ENCODE measurements around the gene PPP1R12B.

Gene PPP1R12B

DNA sequence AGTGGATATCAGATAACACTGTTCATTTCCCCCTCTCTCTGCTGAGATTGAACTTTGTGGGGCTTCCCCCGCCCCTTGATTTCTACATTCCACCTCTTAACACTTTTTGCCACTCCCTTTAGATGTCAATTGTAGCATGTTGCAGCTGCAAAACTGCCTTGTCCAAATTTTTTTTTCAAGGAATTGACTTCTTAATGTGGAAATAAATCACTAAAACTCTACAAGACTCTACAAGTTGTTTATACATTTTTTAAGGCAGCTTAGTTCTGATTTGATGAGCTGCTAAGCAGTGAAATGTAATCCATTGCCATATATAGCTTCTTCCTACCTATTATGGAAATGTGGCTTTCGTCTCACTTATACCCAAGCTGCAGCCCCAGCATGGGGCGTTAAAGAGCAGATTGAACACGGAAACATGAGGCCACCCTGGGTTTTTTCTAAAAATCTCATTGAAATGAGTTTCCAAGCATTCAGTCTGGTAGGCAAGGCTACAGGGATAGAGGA, 229.6 kb downstream of the PPP1R12B start (continued):
- TF ChIP-seq ZBTB21 (tag by site-specific recombination; IDR thresholded peaks at IDR 0.05) = no peak
- TF ChIP-seq ZNF629 (tag by site-specific recombination; IDR thresholded peaks at IDR 0.05) = peak; percentile 27; the same call in 1 of the 2 replicates
- TF ChIP-seq SP2 (tag by site-specific recombination; IDR thresholded peaks at IDR 0.05) = no peak
- TF ChIP-seq, protein P1, sequence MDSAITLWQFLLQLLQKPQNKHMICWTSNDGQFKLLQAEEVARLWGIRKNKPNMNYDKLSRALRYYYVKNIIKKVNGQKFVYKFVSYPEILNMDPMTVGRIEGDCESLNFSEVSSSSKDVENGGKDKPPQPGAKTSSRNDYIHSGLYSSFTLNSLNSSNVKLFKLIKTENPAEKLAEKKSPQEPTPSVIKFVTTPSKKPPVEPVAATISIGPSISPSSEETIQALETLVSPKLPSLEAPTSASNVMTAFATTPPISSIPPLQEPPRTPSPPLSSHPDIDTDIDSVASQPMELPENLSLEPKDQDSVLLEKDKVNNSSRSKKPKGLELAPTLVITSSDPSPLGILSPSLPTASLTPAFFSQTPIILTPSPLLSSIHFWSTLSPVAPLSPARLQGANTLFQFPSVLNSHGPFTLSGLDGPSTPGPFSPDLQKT (IDR thresholded peaks at IDR 0.05; ENCODE audit: borderline replicate concordance, low read depth, low read length) = peak; percentile 97
- TF ChIP-seq KLF1 (tag by site-specific recombination; IDR thresholded peaks at IDR 0.05) = no peak
- no peak for TF ChIP-seq ZNF513 (tag by site-specific recombination; IDR thresholded peaks at IDR 0.05)
- TF ChIP-seq, protein P2, sequence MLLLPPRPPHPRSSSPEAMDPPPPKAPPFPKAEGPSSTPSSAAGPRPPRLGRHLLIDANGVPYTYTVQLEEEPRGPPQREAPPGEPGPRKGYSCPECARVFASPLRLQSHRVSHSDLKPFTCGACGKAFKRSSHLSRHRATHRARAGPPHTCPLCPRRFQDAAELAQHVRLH (tag by site-specific recombination; IDR thresholded peaks at IDR 0.05) = peak; percentile 50; the same call in 1 of the 2 replicates
- TF ChIP-seq ZNF600 (tag by site-specific recombination; IDR thresholded peaks at IDR 0.05) = no peak
- TF ChIP-seq ZNF121 (tag by site-specific recombination; IDR thresholded peaks at IDR 0.05) = no peak
- TF ChIP-seq ZNF16 (tag by site-specific recombination; IDR thresholded peaks at IDR 0.05; ENCODE audit: low read depth) = no peak
- TF ChIP-seq ZNF138 (tag by site-specific recombination; IDR thresholded peaks at IDR 0.05; ENCODE audit: borderline replicate concordance) = no peak

- Histone ChIP-seq H3K9me3 (ENCODE audit: control insufficient read depth, insufficient read depth, low read depth, low read length) (no peaks in the 10 kb centered on the region), H3K4me3 (ENCODE audit: low read depth, low read length) (no peak overlapping the region), H3K27ac (ENCODE audit: extremely low read depth, low read depth, low read length) (no peak overlapping the region), H3K4me1 (ENCODE audit: control insufficient read depth, insufficient read depth, low read length) (peaks cover 8% of the 10 kb centered on the region), H3K36me3 (ENCODE audit: control insufficient read depth in 2 of 2, insufficient read depth in 1 of 2, low read length in 2 of 2) (peaks cover 0 to 7% of the 10 kb centered on the region in 2 experiments; a peak in 1 of 3 replicates)
- POLR2A ChIA-PET = no interaction called here
- CTCF ChIA-PET = interaction anchor here (0.7 to 1.6 kb wide), 10 partner anchors 8 to 597 kb away, joined by 3 to 7 read pairs (median 5); no protein-coding TSS in a partner anchor
- peak; percentile 85 for TF ChIP-seq GLIS1 (tag by site-specific recombination; IDR thresholded peaks at IDR 0.05)
- no peak for TF ChIP-seq ZNF660 (tag by site-specific recombination; IDR thresholded peaks at IDR 0.05)
These were observed 230.1 kb downstream of the PPP1R12B start for GRCh38 chr1:202578565-202578964.

- Histone ChIP-seq H3K27ac (ENCODE audit: extremely low read depth, low read depth, low read length) (no peak overlapping the region), H3K9me3 (ENCODE audit: control insufficient read depth, insufficient read depth, low read depth, low read length) (no peaks in the 10 kb centered on the region), H3K4me3 (ENCODE audit: low read depth, low read length) (no peak overlapping the region), H3K36me3 (ENCODE audit: control insufficient read depth in 2 of 2, insufficient read depth in 1 of 2, low read length in 2 of 2) (peaks cover 0 to 7% of the 10 kb centered on the region in 2 experiments; a peak in 1 of 3 replicates), H3K4me1 (ENCODE audit: control insufficient read depth, insufficient read depth, low read length) (peaks cover 8% of the 10 kb centered on the region)
- ChIA-PET CTCF (interaction anchor here (0.6 to 1.5 kb wide), 3 partner anchors 10 to 20 kb away, joined by 3 to 6 read pairs (median 3); no protein-coding TSS in a partner anchor), POLR2A (no interaction called here)
- TF ChIP-seq, protein P3, sequence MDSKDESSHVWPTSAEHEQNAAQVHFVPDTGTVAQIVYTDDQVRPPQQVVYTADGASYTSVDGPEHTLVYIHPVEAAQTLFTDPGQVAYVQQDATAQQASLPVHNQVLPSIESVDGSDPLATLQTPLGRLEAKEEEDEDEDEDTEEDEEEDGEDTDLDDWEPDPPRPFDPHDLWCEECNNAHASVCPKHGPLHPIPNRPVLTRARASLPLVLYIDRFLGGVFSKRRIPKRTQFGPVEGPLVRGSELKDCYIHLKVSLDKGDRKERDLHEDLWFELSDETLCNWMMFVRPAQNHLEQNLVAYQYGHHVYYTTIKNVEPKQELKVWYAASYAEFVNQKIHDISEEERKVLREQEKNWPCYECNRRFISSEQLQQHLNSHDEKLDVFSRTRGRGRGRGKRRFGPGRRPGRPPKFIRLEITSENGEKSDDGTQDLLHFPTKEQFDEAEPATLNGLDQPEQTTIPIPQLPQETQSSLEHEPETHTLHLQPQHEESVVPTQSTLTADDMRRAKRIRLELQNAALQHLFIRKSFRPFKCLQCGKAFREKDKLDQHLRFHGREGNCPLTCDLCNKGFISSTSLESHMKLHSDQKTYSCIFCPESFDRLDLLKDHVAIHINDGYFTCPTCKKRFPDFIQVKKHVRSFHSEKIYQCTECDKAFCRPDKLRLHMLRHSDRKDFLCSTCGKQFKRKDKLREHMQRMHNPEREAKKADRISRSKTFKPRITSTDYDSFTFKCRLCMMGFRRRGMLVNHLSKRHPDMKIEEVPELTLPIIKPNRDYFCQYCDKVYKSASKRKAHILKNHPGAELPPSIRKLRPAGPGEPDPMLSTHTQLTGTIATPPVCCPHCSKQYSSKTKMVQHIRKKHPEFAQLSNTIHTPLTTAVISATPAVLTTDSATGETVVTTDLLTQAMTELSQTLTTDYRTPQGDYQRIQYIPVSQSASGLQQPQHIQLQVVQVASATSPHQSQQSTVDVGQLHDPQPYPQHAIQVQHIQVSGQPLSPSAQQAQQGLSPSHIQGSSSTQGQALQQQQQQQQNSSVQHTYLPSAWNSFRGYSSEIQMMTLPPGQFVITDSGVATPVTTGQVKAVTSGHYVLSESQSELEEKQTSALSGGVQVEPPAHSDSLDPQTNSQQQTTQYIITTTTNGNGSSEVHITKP (tag by site-specific recombination; IDR thresholded peaks at IDR 0.05) = no peak
- no peak for TF ChIP-seq MEIS1 (CRISPR knock-in tag; IDR thresholded peaks at IDR 0.05; ENCODE audit: borderline replicate concordance)
- TF ChIP-seq OVOL3 (tag by site-specific recombination; IDR thresholded peaks at IDR 0.05) = no peak
- no peak for TF ChIP-seq HOXA7 (CRISPR knock-in tag; IDR thresholded peaks at IDR 0.05; ENCODE audit: borderline replicate concordance)
- no peak for TF ChIP-seq SCRT1 (tag by site-specific recombination; IDR thresholded peaks at IDR 0.05; ENCODE audit: borderline replicate concordance)
- no peak for TF ChIP-seq ZNF548 (tag by site-specific recombination; IDR thresholded peaks at IDR 0.05)
- no peak for TF ChIP-seq ZNF157 (tag by site-specific recombination; IDR thresholded peaks at IDR 0.05)
- TF ChIP-seq ZNF521 (tag by site-specific recombination; IDR thresholded peaks at IDR 0.05) = no peak
- no peak for TF ChIP-seq ZNF26 (tag by site-specific recombination; IDR thresholded peaks at IDR 0.05)
- TF ChIP-seq ZNF280C (tag by site-specific recombination; IDR thresholded peaks at IDR 0.05) = no peak
- no peak for TF ChIP-seq ZBTB21 (tag by site-specific recombination; IDR thresholded peaks at IDR 0.05)
- TF ChIP-seq ZNF747 (tag by site-specific recombination; IDR thresholded peaks at IDR 0.05) = no peak
These were observed 231.3 kb downstream of the PPP1R12B start for GRCh38 chr1:202579806-202580205.
